Measurements from ENCODE around the gene ZDHHC9.

- TF ChIP-seq LCOR (CRISPR knock-in tag; IDR thresholded peaks at IDR 0.05): no peak
- no peak for TF ChIP-seq CREM (IDR thresholded peaks at IDR 0.05; ENCODE audit: low read depth)
- TF ChIP-seq FOXJ3 (CRISPR knock-in tag; IDR thresholded peaks at IDR 0.05): no peak
- TF ChIP-seq ZNF121 (CRISPR knock-in tag; conservative IDR thresholded peaks at IDR 0.05): no peak
- TF ChIP-seq EGR1 (conservative IDR thresholded peaks at IDR 0.05): no peak
- no peak for TF ChIP-seq TEAD4 (IDR thresholded peaks at IDR 0.05; ENCODE audit: low read length)
- no peak for TF ChIP-seq TEAD4 (CRISPR knock-in tag; IDR thresholded peaks at IDR 0.05; ENCODE audit: borderline replicate concordance)
- no peak for TF ChIP-seq E2F4 (CRISPR knock-in tag; IDR thresholded peaks at IDR 0.05; ENCODE audit: low read depth)
- no peak for TF ChIP-seq RREB1 (CRISPR knock-in tag; IDR thresholded peaks at IDR 0.05)
- TF ChIP-seq NR2C1 (IDR thresholded peaks at IDR 0.05): no peak
- no peak for TF ChIP-seq NR2C1 (tag; IDR thresholded peaks at IDR 0.05)
Measured at GRCh38 chrX:129823115-129823514, 20.6 kb downstream of the ZDHHC9 start.

Data from K562 (cell line).